HuH-7 (cell line): Measurements from ENCODE around the gene UFC1.

Source experiments
- DNase-seq: peaks from one replicate; pipeline ENCODE4 v3.0.0; 2011; ENCODE audit warnings: low spot score

Gene UFC1

DNA sequence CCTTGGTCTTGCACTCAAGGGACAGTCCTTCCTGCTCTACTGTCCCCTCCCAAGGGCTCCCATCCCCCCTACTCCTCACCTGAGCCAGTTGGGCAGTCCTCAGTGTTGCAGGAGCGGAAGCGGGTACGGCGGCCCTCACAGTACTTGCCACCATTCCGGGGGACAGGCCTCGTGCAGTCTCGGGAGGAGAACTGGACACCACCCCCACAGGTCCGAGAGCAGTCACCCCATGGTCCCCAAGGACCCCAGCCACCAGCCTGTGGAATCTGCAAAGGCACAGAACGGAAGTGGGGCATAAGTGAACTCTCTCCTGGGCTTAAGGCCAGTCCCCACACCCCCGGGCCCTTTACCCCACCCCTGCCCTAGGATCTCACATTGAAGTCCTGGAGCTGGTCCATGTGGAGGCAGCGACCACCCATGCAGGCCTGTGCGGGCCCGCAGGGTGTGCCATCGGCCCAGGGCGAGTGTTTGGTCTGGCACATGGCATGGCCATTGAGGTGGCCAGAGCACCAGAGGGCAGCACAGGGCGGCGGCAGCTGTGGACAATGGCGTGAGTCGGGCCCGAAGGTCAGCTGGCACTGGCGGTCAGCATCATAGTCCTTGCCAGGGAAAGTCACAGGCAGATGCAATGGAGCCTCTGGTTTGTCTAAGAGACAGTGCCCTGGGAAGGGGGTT lies 39.9 kb downstream of the UFC1 start:
- no peak for DNase-seq

DNA sequence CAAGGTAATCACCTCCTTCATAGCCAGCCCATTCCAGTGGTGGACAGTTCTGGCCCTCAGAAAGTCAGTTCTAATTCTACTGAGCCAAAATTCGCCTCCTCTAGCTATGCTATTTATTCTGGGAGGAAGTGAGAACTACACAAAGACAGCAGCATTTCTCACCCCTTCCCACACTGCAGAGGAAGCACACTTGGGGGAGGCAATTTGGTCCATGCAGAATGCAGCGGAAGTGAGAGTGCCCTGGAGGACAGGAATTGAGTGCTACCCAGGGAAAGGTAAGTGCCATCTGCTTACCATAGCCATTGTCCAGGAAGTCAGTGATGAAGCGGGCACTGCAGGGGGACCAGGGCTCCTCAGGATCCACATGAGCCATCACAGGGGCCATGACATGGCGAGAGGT lies 41.4 kb downstream of the UFC1 start:
- no peak for DNase-seq

DNA sequence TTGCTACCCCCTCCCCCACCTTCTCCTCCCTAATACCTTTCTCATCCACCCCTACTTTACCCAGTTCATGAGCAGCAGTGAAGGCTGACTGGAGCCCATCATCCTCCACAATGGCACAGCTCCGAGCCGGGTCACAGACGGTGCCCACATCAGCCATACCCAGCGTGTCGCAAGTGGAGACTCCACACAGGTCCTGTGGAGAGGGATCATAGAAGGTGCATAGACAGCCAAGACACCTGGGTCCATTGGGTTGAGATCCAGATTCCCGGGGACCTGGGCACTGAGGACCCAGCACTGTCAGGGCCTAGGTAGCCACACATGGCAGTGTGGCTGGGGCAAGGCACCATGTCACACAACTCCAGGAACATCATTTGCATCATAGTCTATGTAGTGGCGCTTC lies 42.3 kb downstream of the UFC1 start:
- DNase-seq: no peak

DNA sequence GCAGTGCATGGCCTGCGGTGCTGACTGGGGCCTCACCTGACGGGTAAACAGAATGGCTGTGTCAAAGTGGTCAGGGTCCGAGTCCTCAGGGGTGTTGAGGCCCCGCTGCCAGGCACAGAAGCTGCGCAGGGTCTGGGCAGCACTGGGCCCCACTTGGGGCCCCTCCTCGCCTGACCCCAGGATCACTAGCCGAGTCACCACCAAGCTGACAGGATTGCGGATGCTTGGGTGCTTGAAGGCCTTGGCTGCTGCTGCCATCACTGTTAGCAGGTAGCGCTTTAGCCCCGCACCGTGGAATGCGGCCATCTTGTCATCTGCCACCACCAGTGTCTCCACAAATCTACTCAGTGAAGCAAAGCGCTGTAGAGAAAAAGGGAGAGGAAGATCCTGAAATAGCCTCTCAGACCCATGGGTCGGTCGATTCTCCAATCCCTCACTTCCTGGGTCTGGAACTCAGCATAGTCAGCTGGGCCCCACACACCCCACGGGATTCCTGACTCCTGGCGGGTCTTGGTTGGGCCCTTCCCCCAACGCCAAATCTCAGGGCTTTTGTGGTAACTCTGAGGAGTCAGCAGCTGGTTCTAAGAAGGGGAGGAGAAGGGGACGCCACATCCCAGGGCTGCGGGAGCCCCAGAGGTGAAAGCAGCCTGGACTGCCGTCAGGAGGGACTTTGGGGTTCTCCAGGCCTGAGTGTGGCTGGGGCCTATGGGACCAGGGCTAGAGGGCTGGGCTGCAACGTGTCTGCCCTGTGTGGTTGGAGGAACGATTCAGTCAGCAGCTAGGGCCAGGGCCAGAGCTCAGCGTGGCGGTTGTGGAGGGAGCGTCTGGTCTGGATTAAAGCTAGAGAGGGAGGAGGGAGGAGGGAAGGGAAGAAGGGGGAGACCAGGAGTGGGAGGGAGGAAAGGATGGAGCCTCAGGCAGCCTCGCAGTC lies 43.0 kb downstream of the UFC1 start:
- DNase-seq: no peak

DNA sequence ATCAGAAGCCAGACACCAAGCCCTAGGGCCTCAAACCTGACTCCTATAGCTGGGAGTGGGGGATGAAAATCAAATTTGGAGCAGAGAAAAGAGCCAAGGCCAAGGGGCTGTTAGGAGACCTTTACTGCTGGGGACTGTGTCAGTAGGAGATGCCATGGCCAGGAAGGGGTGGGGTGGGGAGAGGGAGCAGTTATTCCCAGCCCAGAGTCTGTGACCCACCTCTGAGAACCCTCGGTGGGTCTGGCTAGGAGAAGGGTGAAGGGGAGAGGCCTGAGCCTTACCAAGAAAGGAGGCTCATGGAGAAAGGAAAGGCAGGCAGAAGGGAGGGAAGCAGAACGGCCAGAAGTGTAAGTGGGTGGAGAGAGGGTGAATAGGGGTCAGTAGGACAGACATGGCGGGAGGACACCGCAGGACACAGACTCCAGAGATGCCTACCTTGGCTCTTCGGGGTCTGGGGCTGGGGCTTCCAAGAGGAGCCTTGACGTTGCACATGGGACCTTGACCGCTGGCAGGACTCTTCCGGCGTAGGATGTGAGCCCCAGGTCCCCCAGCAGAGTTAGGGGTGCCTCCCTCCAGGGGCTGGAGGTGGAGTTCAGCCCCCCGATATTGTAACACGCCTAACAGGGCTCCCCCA lies 43.9 kb downstream of the UFC1 start:
- DNase-seq: no peak

DNA sequence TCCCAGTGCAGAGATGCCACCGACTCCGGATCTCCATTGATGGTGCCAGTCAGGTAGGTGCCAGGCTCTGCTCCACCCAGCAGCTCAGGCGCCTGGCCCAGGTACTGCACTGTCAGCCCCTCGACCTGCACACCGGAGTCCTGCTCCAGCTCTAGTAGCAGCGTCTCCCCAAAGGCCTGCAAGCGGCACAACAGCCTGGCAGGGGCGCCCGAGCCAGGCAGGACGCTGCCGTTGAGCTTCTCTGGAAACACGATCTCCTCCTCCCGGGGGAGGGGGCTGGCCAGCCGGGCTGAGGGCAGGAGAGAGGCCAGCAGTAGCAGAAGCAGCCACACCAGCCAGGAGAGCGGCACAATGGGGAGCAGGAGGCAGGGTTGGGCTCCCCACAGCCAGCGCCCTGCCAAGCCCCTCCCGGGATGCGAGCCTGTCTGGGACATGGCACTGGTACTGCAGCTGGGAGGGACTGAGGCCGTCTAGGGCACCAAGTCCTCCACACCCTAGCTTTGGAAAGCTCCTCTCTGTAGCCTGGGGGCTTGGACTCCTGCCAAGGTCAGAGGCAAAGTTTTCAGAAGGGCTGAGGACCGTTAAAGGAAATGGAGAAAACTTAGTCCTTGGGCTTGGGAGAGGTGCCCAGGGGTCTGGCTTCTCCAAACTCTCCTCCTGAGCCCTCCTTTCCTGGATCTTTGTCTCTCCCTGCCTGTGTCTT lies 44.6 kb downstream of the UFC1 start:
- no peak for DNase-seq

DNA sequence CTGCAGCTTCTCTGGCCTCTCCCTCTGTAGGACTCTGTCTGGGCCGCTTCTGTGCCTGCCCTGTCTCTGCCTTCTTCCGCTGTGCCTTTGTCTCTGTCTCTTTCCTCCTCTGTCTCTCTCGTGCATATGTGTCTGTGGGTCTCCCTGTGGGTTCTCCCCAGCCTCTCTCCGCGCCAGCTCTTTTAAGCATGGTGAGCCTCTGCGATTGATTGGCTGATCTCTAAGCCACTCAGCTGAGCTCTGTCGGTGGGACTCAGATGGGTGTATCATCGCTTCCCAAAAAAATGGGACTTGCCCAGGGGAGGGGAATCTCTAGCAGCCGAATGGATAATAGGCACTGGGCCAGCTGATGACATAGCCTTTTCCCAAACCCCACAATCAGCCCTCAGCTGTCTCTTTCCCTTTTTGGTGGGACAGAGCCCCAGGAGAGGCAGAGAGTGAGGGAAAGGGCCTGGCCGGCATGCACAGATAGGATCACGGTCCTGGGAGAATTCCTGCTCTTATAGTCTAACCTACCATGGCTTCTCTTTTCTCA lies 45.2 kb downstream of the UFC1 start, which contains the start of gene ADAMTS4:
TSS of gene ADAMTS4 (minus strand) at position 158 of the 535 bp plus-strand sequence. CDS start 427 bp downstream, outside the sequence.
- no peak for DNase-seq

DNA sequence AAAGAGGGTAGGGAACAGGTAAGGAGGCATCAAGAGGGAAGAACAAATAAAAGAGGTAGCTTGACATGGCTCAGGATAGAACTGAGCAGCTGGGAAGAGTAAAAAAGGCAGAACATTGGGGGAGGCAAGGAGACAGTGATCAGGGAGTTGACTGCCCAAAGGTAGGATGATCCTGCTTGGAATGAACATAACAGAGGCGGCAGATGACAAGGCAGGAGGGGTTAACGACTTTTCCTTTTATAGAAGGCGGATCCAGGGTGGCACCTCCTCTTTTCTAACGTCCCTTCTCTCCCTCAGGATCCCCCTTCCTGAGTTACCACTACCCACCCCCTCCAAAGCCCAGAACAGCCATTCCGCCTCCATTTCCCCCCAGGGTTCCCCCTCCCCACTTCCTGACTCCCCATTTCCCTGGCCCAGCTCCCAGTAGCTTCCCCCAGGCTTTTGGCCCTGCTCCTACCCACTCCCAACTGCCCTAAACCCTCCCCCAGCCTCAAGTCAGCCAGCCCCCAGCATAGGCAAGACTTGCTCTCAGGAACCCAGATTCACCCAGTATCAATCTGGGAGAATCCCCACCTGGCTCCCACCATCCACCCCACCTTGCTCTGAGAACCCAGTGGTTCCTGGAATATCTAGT lies 45.8 kb downstream of the UFC1 start:
- no peak for DNase-seq

DNA sequence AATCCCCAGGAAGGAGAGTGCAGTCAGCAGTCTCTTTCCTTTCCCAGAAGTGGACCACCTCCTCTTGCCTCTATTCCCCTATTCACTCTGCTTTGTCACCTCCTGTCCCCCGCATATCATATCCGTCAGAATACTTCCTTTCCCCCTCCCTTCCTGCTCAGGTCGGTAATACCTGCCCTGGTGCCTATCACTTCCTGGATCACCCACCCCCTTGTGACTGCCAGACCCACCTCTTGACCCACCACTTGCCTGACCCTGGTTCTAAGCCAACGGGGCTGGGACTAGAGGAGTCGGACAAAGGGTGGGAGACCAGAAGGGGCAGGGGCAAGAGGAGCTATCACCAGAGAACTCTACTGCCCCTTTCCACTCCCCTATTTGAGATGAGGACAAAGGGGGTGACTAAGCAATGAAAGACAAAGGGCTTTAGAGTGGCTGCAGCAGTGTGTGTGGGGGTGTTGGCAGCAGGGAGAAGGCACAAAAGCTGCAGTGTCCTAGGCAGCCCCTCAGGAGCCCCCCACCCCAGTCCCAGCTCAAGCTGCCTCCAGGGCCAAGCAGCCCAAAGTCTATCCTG lies 46.7 kb downstream of the UFC1 start:
- no peak for DNase-seq

DNA sequence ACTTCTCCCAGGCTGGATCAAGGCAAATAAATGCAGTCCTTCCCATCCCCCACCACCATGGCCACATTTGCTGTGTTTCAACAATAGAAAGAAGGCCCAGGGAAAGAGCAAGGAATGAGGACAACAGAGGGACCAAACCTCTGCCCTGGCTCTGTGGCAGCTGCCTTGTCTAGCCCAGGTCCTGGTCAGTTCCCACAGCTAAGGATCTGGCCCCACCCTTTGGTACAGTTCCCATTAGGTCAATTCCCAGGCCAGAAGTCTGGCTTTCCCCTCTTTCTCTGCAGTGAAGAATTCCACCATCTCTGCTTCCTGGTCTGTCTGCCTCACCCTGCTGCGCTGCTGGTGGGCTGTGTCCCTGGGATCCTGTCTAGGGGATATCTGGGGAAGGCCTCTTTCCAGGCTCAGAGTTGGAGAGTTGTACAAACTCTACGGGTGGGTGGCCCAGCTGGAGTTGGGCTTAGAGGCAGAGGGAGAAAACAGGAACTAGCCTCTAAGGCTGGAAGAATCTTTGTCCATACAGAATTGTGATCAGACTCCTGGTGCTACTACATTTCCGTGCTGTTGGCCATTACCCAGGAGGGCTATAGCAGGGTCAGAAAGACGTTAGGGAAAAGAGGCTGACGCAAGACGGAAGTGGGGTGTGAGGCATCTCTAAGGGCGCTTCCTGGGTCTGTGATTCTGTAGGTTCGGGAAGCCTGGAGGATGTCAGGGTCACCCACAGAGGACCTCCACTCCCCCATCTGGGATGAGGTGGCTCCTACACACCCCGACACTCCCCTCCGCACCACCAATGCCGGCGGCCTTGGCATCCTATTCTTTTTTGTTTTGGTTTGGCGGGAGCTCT lies 47.4 kb downstream of the UFC1 start:
- DNase-seq: no peak

DNA sequence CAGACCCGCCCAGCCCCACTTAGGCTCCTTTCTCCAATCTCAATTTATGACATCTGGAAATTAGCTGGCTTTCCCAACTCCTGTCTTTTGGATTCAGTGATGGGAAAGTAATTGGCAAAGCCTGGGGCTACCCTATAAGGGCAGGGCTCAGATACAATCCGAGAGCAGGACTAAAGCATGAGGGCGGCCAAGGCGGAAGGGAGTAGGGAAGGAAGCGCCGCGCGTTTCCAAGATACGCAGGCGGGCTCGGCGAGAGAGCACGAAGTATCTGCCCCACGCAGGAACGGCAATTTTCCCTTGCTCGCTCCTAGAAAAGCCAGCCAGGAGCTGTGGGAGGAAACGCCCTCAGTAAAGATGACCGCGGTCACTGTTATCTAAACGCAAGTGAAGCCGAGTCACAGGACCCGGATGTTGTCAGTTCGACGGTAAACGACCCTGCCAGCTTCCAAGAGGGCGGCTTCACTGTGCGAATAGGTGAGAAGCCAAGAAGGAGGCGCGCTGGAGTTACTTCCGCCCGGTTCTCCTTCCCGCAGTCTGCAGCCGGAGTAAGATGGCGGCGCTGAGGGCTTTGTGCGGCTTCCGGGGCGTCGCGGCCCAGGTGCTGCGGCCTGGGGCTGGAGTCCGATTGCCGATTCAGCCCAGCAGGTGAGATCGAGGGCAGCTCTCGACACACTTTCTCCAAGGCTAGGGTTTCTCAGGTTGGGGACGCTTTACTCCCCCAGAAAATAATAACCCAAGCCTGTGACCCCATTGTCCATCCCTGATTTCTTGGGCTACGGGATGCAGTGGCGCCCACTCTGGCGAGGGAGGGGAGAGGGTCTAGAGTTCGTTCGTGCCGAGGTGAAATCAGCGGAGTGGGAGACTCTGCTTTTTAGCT lies 48.3 kb downstream of the UFC1 start, which contains the start of gene NDUFS2:
TSS of gene NDUFS2 (plus strand) at position 532 of the 877 bp plus-strand sequence. CDS start at position 551, 19 bp downstream.
- DNase-seq: peak; percentile 89

DNA sequence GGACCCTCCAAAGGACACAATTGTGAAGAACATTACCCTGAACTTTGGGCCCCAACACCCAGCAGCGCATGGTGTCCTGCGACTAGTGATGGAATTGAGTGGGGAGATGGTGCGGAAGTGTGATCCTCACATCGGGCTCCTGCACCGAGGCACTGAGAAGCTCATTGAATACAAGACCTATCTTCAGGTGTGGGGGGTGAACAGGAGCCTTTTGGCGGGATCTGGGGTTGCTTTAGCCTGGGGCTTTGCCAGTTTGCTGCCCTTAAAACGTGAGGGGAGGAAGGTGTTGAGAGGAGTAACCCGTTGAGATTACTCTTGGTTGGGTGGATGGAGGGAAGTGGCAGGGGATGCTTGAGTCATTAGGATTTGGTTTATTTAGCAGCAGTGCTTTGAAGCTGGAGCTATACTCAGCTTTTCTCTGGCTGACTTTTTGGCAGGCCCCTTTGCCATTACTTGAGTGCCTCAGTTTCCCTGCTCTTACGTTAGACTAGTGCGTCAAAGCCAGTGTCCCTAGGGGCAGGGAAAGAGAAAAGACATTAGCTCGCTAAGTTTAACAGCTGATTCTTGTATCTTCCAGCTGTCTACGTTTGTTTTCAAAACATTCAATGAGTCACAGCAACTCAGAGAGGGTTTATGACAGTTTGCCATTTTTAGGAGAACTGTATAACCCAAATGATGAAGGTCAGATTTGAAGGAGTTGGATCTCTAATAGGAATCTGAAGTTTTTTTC lies 52.8 kb downstream of the UFC1 start:
- no peak for DNase-seq

DNA sequence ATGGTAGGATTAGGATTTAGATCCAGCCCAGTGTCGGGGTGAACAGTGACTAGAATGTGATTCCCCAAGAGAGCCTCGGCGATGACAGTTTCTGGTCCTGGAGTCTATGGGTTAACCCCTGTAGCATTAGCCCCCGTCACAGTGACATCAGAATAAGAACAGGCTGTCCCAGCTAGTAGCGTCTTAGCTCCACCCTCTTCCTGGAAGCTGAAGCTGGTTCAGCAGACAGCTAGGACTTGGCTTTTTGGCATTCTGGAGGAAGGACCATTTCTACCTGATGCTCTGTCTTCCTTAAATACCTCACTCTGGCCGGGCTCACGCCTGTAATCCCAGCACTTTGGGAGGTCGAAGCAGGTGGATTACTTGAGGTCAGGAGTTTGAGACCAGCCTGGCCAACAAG lies 53.4 kb downstream of the UFC1 start:
- no peak for DNase-seq
